Measurements from ENCODE around the gene TVP23B.
"Not testable (repeated sequence)": the region's sequence is repeated elsewhere in the genome, so short reads cannot be mapped to it uniquely, and the experiment has no call there.

DNA sequence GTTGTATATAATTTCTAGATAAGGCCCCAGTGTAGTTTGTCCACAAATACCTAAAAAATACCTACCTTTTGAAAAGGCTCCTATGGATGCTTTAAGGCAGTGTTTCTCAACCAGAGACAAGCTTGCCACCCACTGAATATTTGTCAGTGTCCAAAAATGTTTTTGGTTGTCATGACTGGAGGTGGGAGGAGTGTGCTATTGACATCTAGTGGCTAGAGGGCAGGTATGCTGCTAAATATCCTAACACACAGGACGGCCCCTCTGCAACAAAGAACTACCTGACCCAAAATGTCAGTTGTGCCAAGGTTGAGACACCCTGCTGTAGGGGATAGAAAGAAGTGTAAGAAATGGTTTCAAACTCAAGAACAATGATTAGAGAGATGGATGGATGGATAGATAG is 10.4 kb downstream of the TVP23B start:
- TF ChIP-seq, protein P1, sequence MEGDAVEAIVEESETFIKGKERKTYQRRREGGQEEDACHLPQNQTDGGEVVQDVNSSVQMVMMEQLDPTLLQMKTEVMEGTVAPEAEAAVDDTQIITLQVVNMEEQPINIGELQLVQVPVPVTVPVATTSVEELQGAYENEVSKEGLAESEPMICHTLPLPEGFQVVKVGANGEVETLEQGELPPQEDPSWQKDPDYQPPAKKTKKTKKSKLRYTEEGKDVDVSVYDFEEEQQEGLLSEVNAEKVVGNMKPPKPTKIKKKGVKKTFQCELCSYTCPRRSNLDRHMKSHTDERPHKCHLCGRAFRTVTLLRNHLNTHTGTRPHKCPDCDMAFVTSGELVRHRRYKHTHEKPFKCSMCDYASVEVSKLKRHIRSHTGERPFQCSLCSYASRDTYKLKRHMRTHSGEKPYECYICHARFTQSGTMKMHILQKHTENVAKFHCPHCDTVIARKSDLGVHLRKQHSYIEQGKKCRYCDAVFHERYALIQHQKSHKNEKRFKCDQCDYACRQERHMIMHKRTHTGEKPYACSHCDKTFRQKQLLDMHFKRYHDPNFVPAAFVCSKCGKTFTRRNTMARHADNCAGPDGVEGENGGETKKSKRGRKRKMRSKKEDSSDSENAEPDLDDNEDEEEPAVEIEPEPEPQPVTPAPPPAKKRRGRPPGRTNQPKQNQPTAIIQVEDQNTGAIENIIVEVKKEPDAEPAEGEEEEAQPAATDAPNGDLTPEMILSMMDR (IDR thresholded peaks at IDR 0.05; ENCODE audit: insufficient read depth, low read depth, low read length), result not testable (repeated sequence)
- not testable (repeated sequence) for TF ChIP-seq EZH2 (IDR thresholded peaks at IDR 0.05; ENCODE audit: insufficient read depth, low read length)

Measured in astrocyte (in vitro differentiated cells and primary cell).